Transverse colon (tissue), 4 donors: ENCODE results near the gene SRRT. TPM values are rescaled to one million over a fixed set of nuclear protein-coding genes. Genes with fewer than 3 reads are reported as not detected.
A peak's percentile ranks its signal among the peaks of the same experiment; 100 is the strongest.

Source experiments
- DNase-seq: peaks from one replicate; pipeline ENCODE4 v3.0.0-alpha.2; 2019
- H3K27ac ChIP-seq, 4 donors: fragments of 200-600 bp; sonication (generic); 2 replicates each; pipeline ENCODE4 v1.5.1; 2016 to 2018; ENCODE audit warnings: inconsistent platforms in 4 of 4
- H3K27me3 ChIP-seq: fragments of 200-600 bp; sonication (generic); 2 replicates; pipeline ENCODE4 v1.5.1; 2017; ENCODE audit warnings: inconsistent platforms
- H3K36me3 ChIP-seq, 4 donors: fragments of 200-600 bp; sonication (generic); 2 replicates each; pipeline ENCODE4 v1.5.1; 2017 to 2019; ENCODE audit warnings: inconsistent platforms in 4 of 4
- H3K4me1 ChIP-seq, 4 donors: fragments of 200-600 bp; sonication (generic); 2 replicates each; pipeline ENCODE4 v1.5.1; 2017 to 2020; ENCODE audit warnings: inconsistent platforms in 4 of 4
- H3K4me3 ChIP-seq, 4 donors: fragments of 200-600 bp; sonication (generic); 1 replicate in 1 of 4; 2 replicates in 3 of 4; pipeline versions ENCODE4 v1.5.1 to v1.6.1; 2017 to 2019; ENCODE audit warnings: inconsistent platforms in 4 of 4
- H3K9me3 ChIP-seq, 2 donors: fragments of 200-600 bp; sonication (generic); 2 replicates each; pipeline ENCODE4 v1.5.1; 2017 to 2019; ENCODE audit warnings: inconsistent platforms in 2 of 2
- CTCF ChIP-seq, 5 experiments: fragments of 200-600 bp in 3 of 5; fragments of 450-650 bp in 2 of 5; sonication (generic) in 3 of 5; IDR thresholded peaks; 1 replicate in 2 of 5; 2 replicates in 3 of 5; pipeline ENCODE4 v1.5.1; 2016 to 2017; ENCODE audit warnings: antibody characterized with exemption in 5 of 5, inconsistent platforms in 3 of 5, mild to moderate bottlenecking in 2 of 5, moderate library complexity in 1 of 5
- EP300 ChIP-seq: sonication (generic); formaldehyde crosslinking; IDR thresholded peaks from one replicate; pipeline ENCODE4 v1.6.1; 2017; ENCODE audit warnings: antibody characterized with exemption, low read depth
- POLR2A ChIP-seq: fragments of 450-650 bp; IDR thresholded peaks from one replicate; pipeline ENCODE4 v1.6.1; 2016; ENCODE audit warnings: antibody characterized with exemption, mild to moderate bottlenecking, moderate library complexity
- POLR2AphosphoS5 ChIP-seq, 3 donors: sonication (generic); formaldehyde crosslinking; IDR thresholded peaks; one replicate each; pipeline ENCODE4 v1.6.1; 2016; ENCODE audit warnings: antibody characterized with exemption in 3 of 3
- WGBS, 2 donors: methylation state at CpG; one replicate each; pipeline ENCODE4 v1.1.5; 2018; ENCODE audit warnings: low coverage in 1 of 2; 5-methylcytosine and 5-hydroxymethylcytosine counted together
- in situ Hi-C, 4 donors: fragments of 200-750 bp; cut with MboI; loops; one replicate each; pipeline versions ENCODE4 v1.15.0 to v1.15.1; 2017; ENCODE audit warnings: low sequenced_read_pairs in 3 of 4, low pct_ligation_motif_present in 1 of 4, low pct_unique_long_range_greater_than_20kb in 1 of 4
- intact Hi-C: fragments of 100-400 bp; cut with DNase I; formaldehyde crosslinking; loops from one replicate; pipeline ENCODE4 v1.15.1; 2023; ENCODE audit warnings: low total_unique reads
- total RNA-seq, 4 donors: library from RNA; depleted of rRNA; stranded (reverse); fragments of >200 nt; gene quantifications; one replicate each; pipeline ENCODE4 v1.1.0, GENCODE V29; 2016

The SRRT gene
- total RNA-seq, 4 donors from 2014 or later, result 64.6 to 217 (median 103) TPM

- H3K27ac ChIP-seq, result no peak overlapping the region
- H3K27me3 ChIP-seq, result no peaks in the 10 kb centered on the region
- TF ChIP-seq EP300, result no peak
- TF ChIP-seq CTCF (IDR thresholded peaks at IDR 0.05), result no peak
- TF ChIP-seq POLR2AphosphoS5 (IDR thresholded peaks at IDR 0.05), result no peak
- no peak for TF ChIP-seq POLR2A
- intact Hi-C loops (no loop called here), in situ Hi-C loops (no loop called here)
- 82 to 91% methylated on average over 12 to 29 of the region's 29 CpGs for WGBS, 2 donors
- H3K36me3 ChIP-seq, result peaks cover 0 to 64% (median 30%) of the 10 kb centered on the region in 4 donors
- no peak overlapping the region for H3K4me3 ChIP-seq
- DNase-seq, result no peak
- H3K4me1 ChIP-seq, result peaks cover 14 to 27% (median 19%) of the 10 kb centered on the region in 4 donors
- no peaks in the 10 kb centered on the region for H3K9me3 ChIP-seq
Observed at GRCh38 chr7:100884736-100885439, 10.0 kb downstream of the SRRT start.

GRCh38 chr7:100885440-100886141 lies 10.7 kb downstream of the SRRT start:
- intact Hi-C loops, result no loop called here
- WGBS, 2 donors, result 62 to 79% methylated on average over 2 to 22 of the region's 22 CpGs

GRCh38 chr7:100886142-100886935 lies 11.4 kb downstream of the SRRT start:
- DNase-seq, result no peak
- intact Hi-C loops (no loop called here), in situ Hi-C loops (no loop called here)
- H3K27ac ChIP-seq, result peak overlapping the region in 1 of 4 donors; percentile 95
- H3K9me3 ChIP-seq, result no peaks in the 10 kb centered on the region
- TF ChIP-seq POLR2AphosphoS5 (IDR thresholded peaks at IDR 0.05) (no peak), CTCF (IDR thresholded peaks at IDR 0.05) (no peak), EP300 (no peak), POLR2A (no peak)
- 80 to 89% methylated on average over 1 to 27 of the region's 27 CpGs for WGBS, 2 donors
- H3K4me3 ChIP-seq, result no peak overlapping the region
- H3K27me3 ChIP-seq, result no peaks in the 10 kb centered on the region
- H3K36me3 ChIP-seq, result peaks cover 0 to 59% (median 28%) of the 10 kb centered on the region in 4 donors
- H3K4me1 ChIP-seq, result peaks cover 26 to 41% (median 30%) of the 10 kb centered on the region in 4 donors

More at GRCh38 chr7:100885440-100886141, 10.7 kb downstream of the SRRT start:
- H3K4me1 ChIP-seq, result peaks cover 18 to 33% (median 24%) of the 10 kb centered on the region in 4 donors
- TF ChIP-seq CTCF (IDR thresholded peaks at IDR 0.05) (no peak), EP300 (no peak), POLR2AphosphoS5 (IDR thresholded peaks at IDR 0.05) (no peak), POLR2A (no peak)
- peaks cover 0 to 63% (median 30%) of the 10 kb centered on the region in 4 donors for H3K36me3 ChIP-seq
- no peaks in the 10 kb centered on the region for H3K27me3 ChIP-seq
- H3K27ac ChIP-seq, result no peak overlapping the region
- H3K9me3 ChIP-seq, result no peaks in the 10 kb centered on the region
- in situ Hi-C loops, result no loop called here
- H3K4me3 ChIP-seq, result no peak overlapping the region
- no peak for DNase-seq
